B cell (primary cell): ENCODE results near the gene SEC16B.

Experiments used
- CTCF ChIP-seq: fragments of 200-600 bp; IDR thresholded peaks from one replicate; pipeline ENCODE4 v1.8.0; 2022; ENCODE audit warnings: antibody characterized with exemption, mild to moderate bottlenecking
- EZH2 ChIP-seq: IDR thresholded peaks from 2 replicates; pipeline ENCODE4 v1.6.1; 2012; ENCODE audit warnings: borderline replicate concordance, low read depth, mild to moderate bottlenecking, moderate library complexity, low read length; ENCODE audit not compliant: insufficient read depth, poor library complexity, severe bottlenecking

GRCh38 chr1:178006043-178006442 is 36.2 kb upstream of the SEC16B start:
- no peak for TF ChIP-seq EZH2
- TF ChIP-seq CTCF, result no peak
